H9 (cell line): ENCODE measurements around the gene PDE3A. TPM values are rescaled to one million over a fixed set of nuclear protein-coding genes. Genes with fewer than 3 reads are reported as not detected.

ENCODE experiments used
- DNase-seq: peaks from one replicate; pipeline ENCODE4 v3.0.0-alpha.2; 2017
- H2AFZ ChIP-seq: one replicate; pipeline ENCODE4 v1.6.1; 2013; ENCODE audit warnings: mild to moderate bottlenecking, low read length, control low read depth, moderate library complexity
- H2AK5ac ChIP-seq: 2 replicates; pipeline ENCODE4 v1.6.1; 2013; ENCODE audit warnings: low read length, control low read depth, mixed read lengths; ENCODE audit not compliant: insufficient read length
- H2BK120ac ChIP-seq: one replicate; pipeline ENCODE4 v1.6.1; 2013; ENCODE audit warnings: low read depth, mild to moderate bottlenecking, low read length, control low read depth, inconsistent platforms; ENCODE audit not compliant: poor library complexity, severe bottlenecking
- H2BK12ac ChIP-seq: 2 replicates; pipeline ENCODE4 v1.6.1; 2013; ENCODE audit warnings: low read length, control low read depth, mixed read lengths, low read depth; ENCODE audit not compliant: insufficient read length
- H2BK15ac ChIP-seq: 2 replicates; pipeline ENCODE4 v1.6.1; 2013; ENCODE audit warnings: low read depth, low read length, control low read depth
- H2BK20ac ChIP-seq: one replicate; pipeline ENCODE4 v1.6.1; 2013; ENCODE audit warnings: low read depth, mild to moderate bottlenecking, low read length, control low read depth, inconsistent platforms; ENCODE audit not compliant: poor library complexity, severe bottlenecking
- H2BK5ac ChIP-seq: 2 replicates; pipeline ENCODE4 v1.6.1; 2013; ENCODE audit warnings: low read length, control low read depth, mixed read lengths; ENCODE audit not compliant: insufficient read length
- H3K14ac ChIP-seq: 2 replicates; pipeline ENCODE4 v1.6.1; 2013; ENCODE audit warnings: low read length, control low read depth; ENCODE audit not compliant: insufficient read depth
- H3K18ac ChIP-seq: 2 replicates; pipeline ENCODE4 v1.6.1; 2013; ENCODE audit warnings: low read depth, mild to moderate bottlenecking, mixed read lengths, low read length, control low read depth; ENCODE audit not compliant: insufficient read length
- H3K23ac ChIP-seq: 2 replicates; pipeline ENCODE4 v1.6.1; 2013; ENCODE audit warnings: low read length, control low read depth, mixed read lengths, low read depth; ENCODE audit not compliant: insufficient read length
- H3K23me2 ChIP-seq: 2 replicates; pipeline ENCODE4 v1.6.1; 2013; ENCODE audit warnings: low read depth, mild to moderate bottlenecking, mixed read lengths, low read length, control low read depth; ENCODE audit not compliant: insufficient read length, poor library complexity, severe bottlenecking
- H3K27ac ChIP-seq: 2 replicates; pipeline ENCODE4 v1.5.1; 2013; ENCODE audit warnings: low read length, control low read depth, mixed read lengths, low read depth; ENCODE audit not compliant: insufficient read length
- H3K27me3 ChIP-seq: 2 replicates; pipeline ENCODE4 v1.6.1; 2013; ENCODE audit warnings: low read length, control low read depth, inconsistent platforms; ENCODE audit not compliant: insufficient read depth
- H3K4ac ChIP-seq: 2 replicates; pipeline ENCODE4 v1.6.1; 2013; ENCODE audit warnings: low read depth, mild to moderate bottlenecking, control low read depth, inconsistent platforms, low read length, moderate library complexity
- H3K4me1 ChIP-seq: 2 replicates; pipeline ENCODE4 v1.6.1; 2013; ENCODE audit warnings: low read length, control low read depth, inconsistent platforms; ENCODE audit not compliant: insufficient read depth
- H3K4me2 ChIP-seq: 2 replicates; pipeline ENCODE4 v1.6.1; 2013; ENCODE audit warnings: low read length, control low read depth, mixed read lengths; ENCODE audit not compliant: insufficient read length, insufficient read depth
- H3K56ac ChIP-seq: 2 replicates; pipeline ENCODE4 v1.6.1; 2013; ENCODE audit warnings: low read depth, mild to moderate bottlenecking, mixed read lengths, low read length, control low read depth; ENCODE audit not compliant: insufficient read length
- H3K79me1 ChIP-seq: 2 replicates; pipeline ENCODE4 v1.6.1; 2013; ENCODE audit warnings: low read depth, mild to moderate bottlenecking, moderate library complexity, low read length, control low read depth, inconsistent platforms; ENCODE audit not compliant: insufficient read depth, poor library complexity, severe bottlenecking
- H3K79me2 ChIP-seq: 2 replicates; pipeline ENCODE4 v1.6.1; 2013; ENCODE audit warnings: low read length, control low read depth, inconsistent platforms; ENCODE audit not compliant: insufficient read depth
- H3K9ac ChIP-seq: 2 replicates; pipeline ENCODE4 v1.6.1; 2013; ENCODE audit warnings: low read length, control low read depth, mixed read lengths; ENCODE audit not compliant: insufficient read length; ENCODE audit errors: extremely low read depth
- H3K9me3 ChIP-seq: one replicate; pipeline ENCODE4 v1.6.1; 2013; ENCODE audit warnings: low read depth, low read length, inconsistent platforms; ENCODE audit not compliant: control insufficient read depth
- H3T11ph ChIP-seq: one replicate; pipeline ENCODE4 v1.6.1; 2013; ENCODE audit warnings: mild to moderate bottlenecking, low read length, control low read depth, inconsistent platforms
- H4K20me1 ChIP-seq: one replicate; pipeline ENCODE4 v1.6.1; 2013; ENCODE audit not compliant: control insufficient read depth, insufficient read length, insufficient read depth
- H4K5ac ChIP-seq: 2 replicates; pipeline ENCODE4 v1.6.1; 2013; ENCODE audit warnings: low read depth, mild to moderate bottlenecking, mixed read lengths, low read length, control low read depth; ENCODE audit not compliant: insufficient read length
- H4K8ac ChIP-seq: replicated peaks from 2 replicates; pipeline ENCODE4 v1.6.1; 2013; ENCODE audit warnings: low read length, control low read depth, mixed read lengths, low read depth; ENCODE audit not compliant: insufficient read length
- H4K91ac ChIP-seq: 2 replicates; pipeline ENCODE4 v1.6.1; 2013; ENCODE audit warnings: low read depth, mild to moderate bottlenecking, moderate library complexity, mixed read lengths, low read length, control low read depth; ENCODE audit not compliant: insufficient read length
- H3K27ac Mint-ChIP-seq, 3 experiments: 2 replicates in 2 of 3; 3 replicates in 1 of 3; pipeline ENCODE4 v1.8.0; 2020 to 2021; ENCODE audit warnings: mixed read lengths in 3 of 3, mild to moderate bottlenecking in 1 of 3, moderate library complexity in 1 of 3
- H3K27me3 Mint-ChIP-seq: 2 replicates; pipeline ENCODE4 v1.8.0; 2021; ENCODE audit warnings: low read depth, mild to moderate bottlenecking, moderate library complexity, mixed read lengths
- H3K36me3 Mint-ChIP-seq, 3 experiments: 2 replicates in 2 of 3; 3 replicates in 1 of 3; pipeline ENCODE4 v1.8.0; 2020 to 2021; ENCODE audit warnings: low read depth in 3 of 3, mixed read lengths in 3 of 3; ENCODE audit not compliant: insufficient read depth in 1 of 3
- H3K4me1 Mint-ChIP-seq, 2 experiments: 2 replicates each; pipeline ENCODE4 v1.8.0; 2020; ENCODE audit warnings: mixed read lengths in 2 of 2
- H3K4me3 Mint-ChIP-seq, 2 experiments: 2 replicates in 1 of 2; 3 replicates in 1 of 2; pipeline ENCODE4 v1.8.0; 2020 to 2021; ENCODE audit warnings: mild to moderate bottlenecking in 2 of 2, mixed read lengths in 2 of 2, moderate library complexity in 1 of 2
- H3K9me3 Mint-ChIP-seq, 2 experiments: 2 replicates in 1 of 2; 3 replicates in 1 of 2; pipeline ENCODE4 v1.8.0; 2020; ENCODE audit warnings: mild to moderate bottlenecking in 2 of 2, mixed read lengths in 2 of 2, moderate library complexity in 1 of 2
- WGBS: extraction: QIAGEN DNeasy Blood & Tissue Kit; methylation state at CpG from one replicate; pipeline ENCODE4 v1.1.7; 2013; ENCODE audit warnings: missing lambda C conversion rate, low lambda C conversion rate, mixed read lengths; ENCODE audit not compliant: insufficient read length; ENCODE audit errors: extremely low coverage; 5-methylcytosine and 5-hydroxymethylcytosine counted together
- total RNA-seq: library from RNA; stranded (reverse); gene quantifications from 2 replicates; pipeline ENCODE4 v1.2.1, GENCODE V29; 2021
- TF ChIP-seq, protein P1 (sequence below): fragments of 200-600 bp; sonication (generic); conservative IDR thresholded peaks from 3 replicates; pipeline ENCODE4 v1.8.0; 2021; ENCODE audit warnings: antibody characterized with exemption, mild to moderate bottlenecking

The PDE3A gene
- total RNA-seq, 1 experiment from 2014 or later, result 3.0 TPM

DNA sequence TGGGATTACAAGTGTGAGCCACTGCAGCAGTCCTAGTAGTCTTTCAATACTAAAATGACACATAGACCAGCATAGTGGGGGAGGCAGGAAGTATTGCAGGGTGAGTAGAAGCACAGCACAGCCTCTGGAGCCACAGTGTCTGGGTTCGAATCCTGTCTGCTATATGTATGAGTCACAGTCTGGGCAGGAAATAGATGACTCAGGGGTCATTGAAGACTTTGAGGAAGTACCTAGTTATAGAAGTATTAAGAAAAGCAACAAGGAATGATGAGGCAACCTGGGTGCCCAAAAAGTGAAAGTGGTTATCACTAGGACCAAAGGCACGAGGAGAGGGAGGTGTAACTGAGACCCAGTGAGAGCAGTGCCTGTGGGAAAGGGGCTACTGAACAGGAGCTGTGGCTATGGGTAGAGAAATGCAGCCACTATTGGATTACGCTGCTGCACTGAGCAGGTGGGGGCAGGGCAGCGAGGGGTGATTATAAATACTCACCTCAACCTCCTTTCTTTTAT lies 124.0 kb downstream of the PDE3A start:
- Histone ChIP-seq H2AFZ (no peak overlapping the region), H3K27me3 (no peaks in the 10 kb centered on the region), H4K20me1 (no peaks in the 10 kb centered on the region), H3K9me3 (no peaks in the 10 kb centered on the region), H3K27ac (no peak overlapping the region), H3K14ac (no peak overlapping the region), H3K23ac (no peak overlapping the region), H3T11ph (no peak overlapping the region), H3K18ac (no peak overlapping the region), H3K23me2 (no peaks in the 10 kb centered on the region), H3K79me1 (no peaks in the 10 kb centered on the region), H3K4me2 (no peak overlapping the region), H2BK15ac (no peak overlapping the region), H2BK5ac (no peak overlapping the region), H2BK12ac (no peak overlapping the region), H4K91ac (no peak overlapping the region), H3K79me2 (no peaks in the 10 kb centered on the region), H4K5ac (no peak overlapping the region), H3K4ac (no peak overlapping the region), H3K4me1 (peaks cover 3% of the 10 kb centered on the region; the same call in 1 of the 2 replicates), H3K56ac (no peak overlapping the region), H2BK120ac (no peak overlapping the region), H3K9ac (no peak overlapping the region), H2BK20ac (no peak overlapping the region), H2AK5ac (no peak overlapping the region), H4K8ac (no peak overlapping the region)
- Mint-ChIP-seq H3K27ac (peak overlapping the region in 2 of 3 experiments; percentile 65 to 73; a peak in 4 of 7 replicates), H3K4me3 (no peak overlapping the region), H3K4me1 (peaks cover 13 to 27% of the 10 kb centered on the region in 2 experiments), H3K27me3 (no peaks in the 10 kb centered on the region), H3K9me3 (no peaks in the 10 kb centered on the region), H3K36me3 (no peaks in the 10 kb centered on the region; a peak in 1 of 7 replicates)
- no CpG with 5 or more reads among the region's 4 CpGs for WGBS
- DNase-seq, result no peak
- TF ChIP-seq, protein P1, sequence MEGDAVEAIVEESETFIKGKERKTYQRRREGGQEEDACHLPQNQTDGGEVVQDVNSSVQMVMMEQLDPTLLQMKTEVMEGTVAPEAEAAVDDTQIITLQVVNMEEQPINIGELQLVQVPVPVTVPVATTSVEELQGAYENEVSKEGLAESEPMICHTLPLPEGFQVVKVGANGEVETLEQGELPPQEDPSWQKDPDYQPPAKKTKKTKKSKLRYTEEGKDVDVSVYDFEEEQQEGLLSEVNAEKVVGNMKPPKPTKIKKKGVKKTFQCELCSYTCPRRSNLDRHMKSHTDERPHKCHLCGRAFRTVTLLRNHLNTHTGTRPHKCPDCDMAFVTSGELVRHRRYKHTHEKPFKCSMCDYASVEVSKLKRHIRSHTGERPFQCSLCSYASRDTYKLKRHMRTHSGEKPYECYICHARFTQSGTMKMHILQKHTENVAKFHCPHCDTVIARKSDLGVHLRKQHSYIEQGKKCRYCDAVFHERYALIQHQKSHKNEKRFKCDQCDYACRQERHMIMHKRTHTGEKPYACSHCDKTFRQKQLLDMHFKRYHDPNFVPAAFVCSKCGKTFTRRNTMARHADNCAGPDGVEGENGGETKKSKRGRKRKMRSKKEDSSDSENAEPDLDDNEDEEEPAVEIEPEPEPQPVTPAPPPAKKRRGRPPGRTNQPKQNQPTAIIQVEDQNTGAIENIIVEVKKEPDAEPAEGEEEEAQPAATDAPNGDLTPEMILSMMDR, result no peak
